Panc1 (cell line): ENCODE results near the gene SCN8A.

Experiments used
- POLR2AphosphoS5 ChIP-seq: IDR thresholded peaks from 2 replicates; pipeline ENCODE4 v1.6.1; 2012; ENCODE audit warnings: mild to moderate bottlenecking, low read depth, low read length, moderate library complexity
- TCF7L2 ChIP-seq: IDR thresholded peaks from 2 replicates; pipeline ENCODE4 v1.6.1; 2011; ENCODE audit warnings: mild to moderate bottlenecking, low read depth, low read length, inconsistent platforms
- TF ChIP-seq, protein P1 (sequence below): fragments of 450-650 bp; IDR thresholded peaks from 2 replicates; pipeline ENCODE4 v1.5.1; 2017; ENCODE audit warnings: mild to moderate bottlenecking
- TF ChIP-seq, protein P2 (sequence below), 2 experiments: IDR thresholded peaks; 2 replicates each; pipeline ENCODE4 v1.6.1; 2011 to 2012; ENCODE audit warnings: low read depth in 2 of 2, control low read depth in 1 of 2, low read length in 1 of 2, mild to moderate bottlenecking in 1 of 2, moderate library complexity in 1 of 2; ENCODE audit not compliant: insufficient read depth in 1 of 2

DNA sequence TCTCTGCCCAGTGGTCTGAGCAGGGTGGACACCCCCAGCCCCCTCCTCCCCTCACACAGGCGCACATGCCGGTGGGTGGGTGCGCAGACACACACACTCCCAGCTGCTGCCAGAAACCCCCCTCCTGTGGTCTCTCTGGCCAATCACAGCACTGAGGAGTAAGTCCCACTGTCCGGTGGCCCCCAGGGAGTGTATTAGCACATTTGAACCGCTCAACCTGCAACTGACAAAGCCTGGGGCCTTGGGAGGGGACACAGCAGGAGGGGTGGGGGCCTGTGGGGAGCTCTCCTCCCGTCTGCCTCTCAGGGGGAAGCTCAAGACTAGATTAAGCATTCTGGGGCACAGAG lies 245.8 kb downstream of the SCN8A start:
- TF ChIP-seq, protein P1, sequence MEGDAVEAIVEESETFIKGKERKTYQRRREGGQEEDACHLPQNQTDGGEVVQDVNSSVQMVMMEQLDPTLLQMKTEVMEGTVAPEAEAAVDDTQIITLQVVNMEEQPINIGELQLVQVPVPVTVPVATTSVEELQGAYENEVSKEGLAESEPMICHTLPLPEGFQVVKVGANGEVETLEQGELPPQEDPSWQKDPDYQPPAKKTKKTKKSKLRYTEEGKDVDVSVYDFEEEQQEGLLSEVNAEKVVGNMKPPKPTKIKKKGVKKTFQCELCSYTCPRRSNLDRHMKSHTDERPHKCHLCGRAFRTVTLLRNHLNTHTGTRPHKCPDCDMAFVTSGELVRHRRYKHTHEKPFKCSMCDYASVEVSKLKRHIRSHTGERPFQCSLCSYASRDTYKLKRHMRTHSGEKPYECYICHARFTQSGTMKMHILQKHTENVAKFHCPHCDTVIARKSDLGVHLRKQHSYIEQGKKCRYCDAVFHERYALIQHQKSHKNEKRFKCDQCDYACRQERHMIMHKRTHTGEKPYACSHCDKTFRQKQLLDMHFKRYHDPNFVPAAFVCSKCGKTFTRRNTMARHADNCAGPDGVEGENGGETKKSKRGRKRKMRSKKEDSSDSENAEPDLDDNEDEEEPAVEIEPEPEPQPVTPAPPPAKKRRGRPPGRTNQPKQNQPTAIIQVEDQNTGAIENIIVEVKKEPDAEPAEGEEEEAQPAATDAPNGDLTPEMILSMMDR, result no peak
- TF ChIP-seq, protein P2, sequence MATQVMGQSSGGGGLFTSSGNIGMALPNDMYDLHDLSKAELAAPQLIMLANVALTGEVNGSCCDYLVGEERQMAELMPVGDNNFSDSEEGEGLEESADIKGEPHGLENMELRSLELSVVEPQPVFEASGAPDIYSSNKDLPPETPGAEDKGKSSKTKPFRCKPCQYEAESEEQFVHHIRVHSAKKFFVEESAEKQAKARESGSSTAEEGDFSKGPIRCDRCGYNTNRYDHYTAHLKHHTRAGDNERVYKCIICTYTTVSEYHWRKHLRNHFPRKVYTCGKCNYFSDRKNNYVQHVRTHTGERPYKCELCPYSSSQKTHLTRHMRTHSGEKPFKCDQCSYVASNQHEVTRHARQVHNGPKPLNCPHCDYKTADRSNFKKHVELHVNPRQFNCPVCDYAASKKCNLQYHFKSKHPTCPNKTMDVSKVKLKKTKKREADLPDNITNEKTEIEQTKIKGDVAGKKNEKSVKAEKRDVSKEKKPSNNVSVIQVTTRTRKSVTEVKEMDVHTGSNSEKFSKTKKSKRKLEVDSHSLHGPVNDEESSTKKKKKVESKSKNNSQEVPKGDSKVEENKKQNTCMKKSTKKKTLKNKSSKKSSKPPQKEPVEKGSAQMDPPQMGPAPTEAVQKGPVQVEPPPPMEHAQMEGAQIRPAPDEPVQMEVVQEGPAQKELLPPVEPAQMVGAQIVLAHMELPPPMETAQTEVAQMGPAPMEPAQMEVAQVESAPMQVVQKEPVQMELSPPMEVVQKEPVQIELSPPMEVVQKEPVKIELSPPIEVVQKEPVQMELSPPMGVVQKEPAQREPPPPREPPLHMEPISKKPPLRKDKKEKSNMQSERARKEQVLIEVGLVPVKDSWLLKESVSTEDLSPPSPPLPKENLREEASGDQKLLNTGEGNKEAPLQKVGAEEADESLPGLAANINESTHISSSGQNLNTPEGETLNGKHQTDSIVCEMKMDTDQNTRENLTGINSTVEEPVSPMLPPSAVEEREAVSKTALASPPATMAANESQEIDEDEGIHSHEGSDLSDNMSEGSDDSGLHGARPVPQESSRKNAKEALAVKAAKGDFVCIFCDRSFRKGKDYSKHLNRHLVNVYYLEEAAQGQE (IDR thresholded peaks at IDR 0.05; ENCODE audit: insufficient read depth in 1 of 2, low read depth in 2 of 2, low read length in 1 of 2), result no peak
- TF ChIP-seq POLR2AphosphoS5, result no peak
- no peak for TF ChIP-seq TCF7L2
